H1 (cell line): ENCODE data around the gene KIF26B. TPM values are rescaled to one million over a fixed set of nuclear protein-coding genes. Genes with fewer than 3 reads are reported as not detected.

Source experiments
- CTCF ChIA-PET: fragments of 300-600 bp; sonication (Branson Sonifier 250); formaldehyde crosslinking; loops from one replicate; lab custom pipeline; 2021; ENCODE audit not compliant: partially characterized antibody; lab: Charles Lee
- POLR2A ChIA-PET: fragments of 300-600 bp; sonication (Branson Sonifier 250); formaldehyde crosslinking; loops from one replicate; lab custom pipeline; 2021; ENCODE audit warnings: inconsistent platforms; ENCODE audit not compliant: partially characterized antibody; lab: Charles Lee
- DNase-seq, 2 experiments: peaks; one replicate each; pipeline versions ENCODE4 v3.0.0 to v3.0.0-alpha.2; 2010 to 2022; ENCODE audit warnings: low spot score in 2 of 2, low read depth in 1 of 2, mixed read lengths in 1 of 2
- FAIRE-seq: peaks from 2 replicates; lab custom pipeline; 2011; peaks lifted over from hg19 to GRCh38; lab: Jason Lieb, UNC
- H2AFZ ChIP-seq: 2 replicates; pipeline ENCODE4 v1.8.1; 2012; ENCODE audit warnings: low read length, inconsistent platforms
- H2AK5ac ChIP-seq: 2 replicates; pipeline ENCODE4 v1.6.1; 2013; ENCODE audit warnings: low read depth, low read length
- H2BK120ac ChIP-seq: replicated peaks from 2 replicates; pipeline ENCODE3; 2013; ENCODE audit warnings: low read depth, low read length, inconsistent platforms
- H2BK12ac ChIP-seq: 2 replicates; pipeline ENCODE4 v1.6.1; 2013; ENCODE audit warnings: low read depth, low read length
- H2BK15ac ChIP-seq: 2 replicates; pipeline ENCODE4 v1.6.1; 2013; ENCODE audit warnings: low read length
- H2BK20ac ChIP-seq: 2 replicates; pipeline ENCODE4 v1.6.1; 2013; ENCODE audit warnings: low read length
- H2BK5ac ChIP-seq: 2 replicates; pipeline ENCODE4 v1.6.1; 2013; ENCODE audit warnings: low read depth, low read length
- H3K14ac ChIP-seq: 2 replicates; pipeline ENCODE4 v1.6.1; 2013; ENCODE audit warnings: inconsistent platforms; ENCODE audit not compliant: insufficient read length
- H3K18ac ChIP-seq: 2 replicates; pipeline ENCODE4 v1.6.1; 2013; ENCODE audit warnings: low read length; ENCODE audit errors: extremely low read depth
- H3K23ac ChIP-seq: 2 replicates; pipeline ENCODE4 v1.6.1; 2013; ENCODE audit warnings: inconsistent platforms; ENCODE audit not compliant: insufficient read length
- H3K23me2 ChIP-seq: 2 replicates; pipeline ENCODE4 v1.6.1; 2013; ENCODE audit warnings: low read depth, low read length
- H3K27ac ChIP-seq: 2 replicates; pipeline ENCODE4 v1.6.1; 2011; ENCODE audit warnings: low read depth, low read length, inconsistent platforms
- H3K27me3 ChIP-seq, 4 experiments: replicated peaks in 1 of 4; 1 replicate in 1 of 4; 2 replicates in 3 of 4; pipeline versions ENCODE4 v1.6.1 to v1.8.1; 2011 to 2013; ENCODE audit warnings: low read length in 3 of 4, mild to moderate bottlenecking in 3 of 4, inconsistent platforms in 2 of 4, mixed read lengths in 2 of 4, moderate library complexity in 1 of 4; ENCODE audit not compliant: control insufficient read depth in 3 of 4, insufficient read depth in 3 of 4; ENCODE audit errors: extremely low read depth in 1 of 4
- H3K36me3 ChIP-seq, 4 experiments: 2 replicates each; pipeline versions ENCODE4 v1.6.1 to v1.8.1; 2011 to 2013; ENCODE audit warnings: mild to moderate bottlenecking in 4 of 4, low read length in 3 of 4, moderate library complexity in 2 of 4, control low read depth in 1 of 4, inconsistent platforms in 1 of 4; ENCODE audit not compliant: insufficient read depth in 4 of 4, control insufficient read depth in 2 of 4
- H3K4ac ChIP-seq: replicated peaks from 2 replicates; pipeline ENCODE3; 2013; ENCODE audit warnings: low read length, low read depth, mixed read lengths, inconsistent platforms; ENCODE audit not compliant: insufficient read length
- H3K4me1 ChIP-seq, 4 experiments: replicated peaks in 1 of 4; 1 replicate in 1 of 4; 2 replicates in 3 of 4; pipeline versions ENCODE4 v1.6.1 to v1.8.1; 2011 to 2013; ENCODE audit warnings: low read length in 3 of 4, inconsistent platforms in 2 of 4, mixed read lengths in 1 of 4; ENCODE audit not compliant: insufficient read depth in 4 of 4, control insufficient read depth in 3 of 4
- H3K4me2 ChIP-seq, 2 experiments: 2 replicates each; pipeline versions ENCODE4 v1.6.1 to v1.8.1; 2011 to 2013; ENCODE audit warnings: low read depth in 2 of 2, low read length in 2 of 2, control low read depth in 1 of 2, inconsistent platforms in 1 of 2, mild to moderate bottlenecking in 1 of 2; ENCODE audit not compliant: insufficient read depth in 1 of 2
- H3K4me3 ChIP-seq, 4 experiments: fragments of 200-600, 300-600 bp in 1 of 4; sonication (generic), shearing (Covaris generic), sonication (Bioruptor Twin) in 1 of 4; 2 replicates each; pipeline versions ENCODE4 v1.5.1 to v1.8.1; 2011 to 2016; ENCODE audit warnings: low read length in 4 of 4, low read depth in 3 of 4, control low read depth in 2 of 4, inconsistent platforms in 2 of 4, mild to moderate bottlenecking in 2 of 4, mixed read lengths in 1 of 4, moderate library complexity in 1 of 4; ENCODE audit not compliant: insufficient read depth in 2 of 4; ENCODE audit errors: extremely low read depth in 1 of 4
- H3K56ac ChIP-seq: replicated peaks from 2 replicates; pipeline ENCODE3; 2013; ENCODE audit warnings: low read depth, mild to moderate bottlenecking, mixed read lengths, low read length, inconsistent platforms; ENCODE audit not compliant: insufficient read length
- H3K79me1 ChIP-seq: 2 replicates; pipeline ENCODE4 v1.6.1; 2013; ENCODE audit warnings: low read depth, low read length, control low read depth
- H3K79me2 ChIP-seq, 2 experiments: 2 replicates each; pipeline versions ENCODE4 v1.6.1 to v1.8.1; 2012 to 2013; ENCODE audit warnings: low read length in 2 of 2, mild to moderate bottlenecking in 2 of 2, inconsistent platforms in 1 of 2; ENCODE audit not compliant: insufficient read depth in 2 of 2, control insufficient read depth in 1 of 2
- H3K9ac ChIP-seq, 4 experiments: replicated peaks in 1 of 4; 1 replicate in 1 of 4; 2 replicates in 3 of 4; pipeline versions ENCODE4 v1.6.1 to v1.8.1; 2011 to 2013; ENCODE audit warnings: low read depth in 3 of 4, low read length in 3 of 4, control low read depth in 2 of 4, mild to moderate bottlenecking in 2 of 4, moderate library complexity in 2 of 4, inconsistent platforms in 1 of 4; ENCODE audit errors: extremely low read depth in 1 of 4
- H3K9me3 ChIP-seq, 2 experiments: 2 replicates each; pipeline versions ENCODE4 v1.6.1 to v1.8.1; 2012 to 2013; ENCODE audit warnings: mild to moderate bottlenecking in 2 of 2, moderate library complexity in 2 of 2, control low read depth in 1 of 2, inconsistent platforms in 1 of 2, low read depth in 1 of 2, low read length in 1 of 2, mixed read lengths in 1 of 2; ENCODE audit not compliant: insufficient read depth in 2 of 2
- H4K20me1 ChIP-seq, 2 experiments: replicated peaks in 1 of 2; 2 replicates each; pipeline versions ENCODE3 to v1.8.1; 2011 to 2013; ENCODE audit warnings: inconsistent platforms in 2 of 2, low read length in 2 of 2, mild to moderate bottlenecking in 1 of 2; ENCODE audit not compliant: insufficient read depth in 2 of 2, control insufficient read depth in 1 of 2
- H4K5ac ChIP-seq: 2 replicates; pipeline ENCODE4 v1.6.1; 2013; ENCODE audit warnings: low read length, low read depth, mixed read lengths, inconsistent platforms; ENCODE audit not compliant: insufficient read length
- H4K8ac ChIP-seq: 2 replicates; pipeline ENCODE4 v1.8.0; 2013; ENCODE audit warnings: mild to moderate bottlenecking, moderate library complexity, low read length, inconsistent platforms; ENCODE audit not compliant: insufficient read depth; ENCODE audit errors: extremely low read depth
- H4K91ac ChIP-seq: replicated peaks from 2 replicates; pipeline ENCODE3; 2013; ENCODE audit warnings: low read length, mixed read lengths, inconsistent platforms; ENCODE audit not compliant: insufficient read length
- ATF3 ChIP-seq: IDR thresholded peaks from 2 replicates; pipeline ENCODE4 v1.6.1; 2011; ENCODE audit warnings: low read depth, mild to moderate bottlenecking, low read length; ENCODE audit not compliant: insufficient read depth
- CTCF ChIP-seq, 3 experiments: IDR thresholded peaks; 1 replicate in 2 of 3; 2 replicates in 1 of 3; pipeline versions ENCODE4 v1.5.1 to v1.6.1; 2011; ENCODE audit warnings: low read length in 3 of 3, mild to moderate bottlenecking in 3 of 3, inconsistent platforms in 2 of 3, low read depth in 1 of 3, moderate library complexity in 1 of 3; ENCODE audit not compliant: insufficient read depth in 1 of 3; ENCODE audit errors: control extremely low read depth in 1 of 3
- MAX ChIP-seq: IDR thresholded peaks from 2 replicates; pipeline ENCODE4 v1.6.1; 2012; ENCODE audit warnings: inconsistent platforms
- WGBS, 2 experiments: shearing (Covaris generic) in 1 of 2; methylation state at CpG; one replicate each; pipeline versions ENCODE4 v1.1.6 to v1.1.7; 2013 to 2015; ENCODE audit warnings: low lambda C conversion rate in 2 of 2, mixed read lengths in 2 of 2, inconsistent platforms in 1 of 2, low coverage in 1 of 2, missing lambda C conversion rate in 1 of 2; ENCODE audit not compliant: insufficient replicate concordance in 2 of 2, insufficient coverage in 1 of 2, insufficient read length in 1 of 2; ENCODE audit errors: extremely low coverage in 1 of 2, missing lambda C conversion rate in 1 of 2; 5-methylcytosine and 5-hydroxymethylcytosine counted together
- polyA plus RNA-seq, 7 experiments: library from polyadenylated mRNA; depleted of rRNA in 3 of 7; stranded (reverse) in 5 of 7; unstranded in 2 of 7; fragments of >200 nt in 5 of 7; fragments of 200-250 nt in 2 of 7; gene quantifications; 1 replicate in 5 of 7; 2 replicates in 1 of 7; 4 replicates in 1 of 7; pipeline versions ENCODE4 v1.2.1 to v1.2.3, GENCODE V29; 2011 to 2013; ENCODE audit warnings: missing spikeins in 2 of 7, mixed read lengths in 2 of 7
- total RNA-seq: library from RNA; stranded (reverse); fragmentation: NEBNext Ultra II Directional; extraction: Animal tissue kit (Norgen Biotek cat#: 25700); gene quantifications from 2 replicates; pipeline ENCODE4 v1.2.1, GENCODE V29; 2021

Gene KIF26B
- total and polyA plus RNA-seq, 2 of the 8 experiments (the other 6 are each of a cell fraction or from before 2014, with no cell fraction given), result 0.06 to 0.28 TPM

GRCh38 chr1:245285168-245285567, 130.4 kb downstream of the KIF26B start:
- WGBS, 2 experiments, result 91% methylated on average over 4 of the region's 4 CpGs; no CpG with 5 or more reads in 1 of the 2 experiments
- no peaks in the 10 kb centered on the region for H3K36me3 ChIP-seq
- no peak overlapping the region for H2BK12ac ChIP-seq
- no peak overlapping the region for H3K27ac ChIP-seq
- no peak overlapping the region for H2BK15ac ChIP-seq
- H3K79me2 ChIP-seq, result no peaks in the 10 kb centered on the region
- H3K9ac ChIP-seq, result no peak overlapping the region
- no peaks in the 10 kb centered on the region for H3K4me1 ChIP-seq
- no peak overlapping the region for H2BK120ac ChIP-seq
- H4K91ac ChIP-seq, result no peak overlapping the region
- H3K23ac ChIP-seq, result no peak overlapping the region
- H4K20me1 ChIP-seq, result no peaks in the 10 kb centered on the region
- no peaks in the 10 kb centered on the region for H3K23me2 ChIP-seq
- no peak overlapping the region for H3K56ac ChIP-seq
- H3K27me3 ChIP-seq, result no peaks in the 10 kb centered on the region
- no peak overlapping the region for H3K4ac ChIP-seq
- H3K4me3 ChIP-seq, result no peak overlapping the region
- DNase-seq (no peak), FAIRE-seq (no peak)
- H3K79me1 ChIP-seq, result no peaks in the 10 kb centered on the region
- no peak overlapping the region for H3K18ac ChIP-seq
- no peak overlapping the region for H4K8ac ChIP-seq
- H2BK5ac ChIP-seq, result no peak overlapping the region
- peak overlapping the region; percentile 15; the same call in 1 of the 2 replicates for H2AFZ ChIP-seq
- ChIA-PET CTCF (interaction anchor here (1.2 to 1.7 kb wide), 2 partner anchors 9 to 129 kb away, joined by 3 to 4 read pairs; no protein-coding TSS in a partner anchor), POLR2A (no interaction called here)
- H2BK20ac ChIP-seq, result no peak overlapping the region
- H3K14ac ChIP-seq, result peak overlapping the region; percentile 10
- H3K9me3 ChIP-seq, result peaks cover 0 to 3% of the 10 kb centered on the region in 2 experiments; a peak in 1 of 4 replicates
- H2AK5ac ChIP-seq, result no peak overlapping the region
- TF ChIP-seq CTCF (IDR thresholded peaks at IDR 0.05; ENCODE audit: control extremely low read depth in 1 of 3, insufficient read depth in 1 of 3, low read depth in 1 of 3, low read length in 3 of 3) (peak in 1 of 3 experiments; percentile 28; a peak in 1 of 4 replicates), ATF3 (no peak), MAX (0 out of 2 replicates have a peak, but pooled peaks have one; percentile 23)
- H3K4me2 ChIP-seq, result no peak overlapping the region
- no peak overlapping the region for H4K5ac ChIP-seq
